DMS53 (cell line): ENCODE results near the gene VOPP1.

Source experiments
- DNase-seq: peaks from one replicate; lab custom pipeline; 2025; lab: John Stamatoyannopoulos, UW

Gene VOPP1

GRCh38 chr7:55532150-55532917 lies 40.0 kb downstream of the VOPP1 start:
- no peak for DNase-seq

GRCh38 chr7:55531536-55531935 lies 40.8 kb downstream of the VOPP1 start:
- no peak for DNase-seq

GRCh38 chr7:55527307-55527706 lies 45.0 kb downstream of the VOPP1 start:
- no peak for DNase-seq

- no peak for DNase-seq
These were observed 45.5 kb downstream of the VOPP1 start for GRCh38 chr7:55526770-55527169.

GRCh38 chr7:55526329-55526728 lies 46.0 kb downstream of the VOPP1 start:
- DNase-seq: no peak

GRCh38 chr7:55524558-55525310 lies 47.6 kb downstream of the VOPP1 start:
- DNase-seq: no peak

- DNase-seq: no peak
These were observed 48.9 kb downstream of the VOPP1 start for GRCh38 chr7:55523366-55523765.

- no peak for DNase-seq
These were observed 50.1 kb downstream of the VOPP1 start for GRCh38 chr7:55521917-55522902.

GRCh38 chr7:55521512-55521911 lies 50.8 kb downstream of the VOPP1 start:
- no peak for DNase-seq

- DNase-seq: no peak
These were observed 51.7 kb downstream of the VOPP1 start for GRCh38 chr7:55520426-55521140.

- no peak for DNase-seq
These were observed 53.5 kb downstream of the VOPP1 start for GRCh38 chr7:55518836-55519235.

GRCh38 chr7:55517936-55518689 lies 54.2 kb downstream of the VOPP1 start:
- no peak for DNase-seq

GRCh38 chr7:55517191-55517633 lies 55.1 kb downstream of the VOPP1 start:
- DNase-seq: no peak

GRCh38 chr7:55516409-55516808 lies 55.9 kb downstream of the VOPP1 start:
- no peak for DNase-seq

GRCh38 chr7:55515569-55516279 lies 56.6 kb downstream of the VOPP1 start:
- no peak for DNase-seq

GRCh38 chr7:55514546-55515265 lies 57.6 kb downstream of the VOPP1 start:
- no peak for DNase-seq

- no peak for DNase-seq
These were observed 58.4 kb downstream of the VOPP1 start for GRCh38 chr7:55513868-55514267.

- no peak for DNase-seq
These were observed 59.6 kb downstream of the VOPP1 start for GRCh38 chr7:55512635-55513191.

- no peak for DNase-seq
These were observed 61.7 kb downstream of the VOPP1 start for GRCh38 chr7:55510621-55511020.
